A549 (cell line): ENCODE data around the gene BDH1. TPM values are rescaled to one million over a fixed set of nuclear protein-coding genes. Genes with fewer than 3 reads are reported as not detected.

Experiments used
- ATAC-seq, 2 experiments: fragments of 200-7000 bp in 1 of 2; fragments of >200 bp in 1 of 2; cut with Nextera tagmentation in 1 of 2; cut with Tn5 transposase in 1 of 2; 3 replicates each; pipeline versions ENCODE4 v1.8.0 to v1.9.1; 2018 to 2020; ENCODE audit warnings: mild to moderate bottlenecking in 1 of 2, moderate library complexity in 1 of 2
- CTCF ChIA-PET: fragments of 300-600 bp; sonication (Branson Sonifier 250); formaldehyde crosslinking; extraction: SDS; loops from one replicate; lab custom pipeline; 2021; ENCODE audit warnings: antibody characterized with exemption, inconsistent platforms; lab: Yijun Ruan, JAX
- POLR2A ChIA-PET: fragments of 350-600 bp; formaldehyde crosslinking; extraction: SDS; loops from one replicate; lab custom pipeline; 2021; ENCODE audit warnings: antibody characterized with exemption, inconsistent platforms; lab: Yijun Ruan, JAX
- DNase-seq, 2 experiments: peaks; one replicate each; pipeline versions ENCODE4 v3.0.0 to v3.0.0-alpha.2; 2011 to 2016; ENCODE audit warnings: low read depth in 1 of 2, low spot score in 1 of 2
- FAIRE-seq: peaks from 2 replicates; lab custom pipeline; 2011; peaks lifted over from hg19 to GRCh38; lab: Jason Lieb, UNC
- H3K27ac ChIP-seq, 2 experiments: fragments of >200 bp; sonication (Bioruptor Twin); formaldehyde crosslinking; 3 replicates each; pipeline ENCODE4 v1.5.1; 2016 to 2017
- H3K4me1 ChIP-seq: fragments of >200 bp; sonication (Bioruptor Twin); formaldehyde crosslinking; 3 replicates; pipeline ENCODE4 v1.6.1; 2016
- H3K4me2 ChIP-seq: fragments of >200 bp; sonication (Bioruptor Twin); formaldehyde crosslinking; 3 replicates; pipeline ENCODE4 v1.6.1; 2016
- H3K4me3 ChIP-seq: fragments of >200 bp; sonication (Bioruptor Twin); formaldehyde crosslinking; 3 replicates; pipeline ENCODE4 v1.5.1; 2016
- H3K9me3 ChIP-seq: fragments of >200 bp; sonication (Bioruptor Twin); formaldehyde crosslinking; 3 replicates; pipeline ENCODE4 v1.6.1; 2016
- CBX8 ChIP-seq: fragments of 200-600 bp; sonication (generic); IDR thresholded peaks from 2 replicates; pipeline ENCODE4 v1.6.1; 2016
- CHD4 ChIP-seq: fragments of 200-600 bp; sonication (generic); IDR thresholded peaks from 2 replicates; pipeline ENCODE4 v1.6.1; 2016; ENCODE audit warnings: antibody characterized with exemption, mild to moderate bottlenecking, borderline replicate concordance
- EHF ChIP-seq: fragments of 250-450 bp; sonication (Bioruptor Pico); IDR thresholded peaks from 2 replicates; pipeline ENCODE4 v1.5.0; 2020; ENCODE audit warnings: mild to moderate bottlenecking
- EHMT2 ChIP-seq: fragments of 200-600 bp; sonication (generic); IDR thresholded peaks from 2 replicates; pipeline ENCODE4 v1.6.1; 2016; ENCODE audit warnings: antibody characterized with exemption, low read depth, mild to moderate bottlenecking, moderate library complexity
- ESRRA ChIP-seq: fragments of 150-350 bp; IDR thresholded peaks from 2 replicates; pipeline ENCODE4 v1.6.1; 2014; ENCODE audit warnings: mild to moderate bottlenecking, low read length, borderline replicate concordance
- FOSB ChIP-seq: fragments of 250-450 bp; sonication (Bioruptor Pico); IDR thresholded peaks from 2 replicates; pipeline ENCODE4 v1.5.0; 2020; ENCODE audit warnings: mild to moderate bottlenecking, moderate library complexity
- HDAC2 ChIP-seq: fragments of 200-600 bp; sonication (generic); IDR thresholded peaks from 2 replicates; pipeline ENCODE4 v1.6.1; 2016
- HEYL ChIP-seq: fragments of 250-450 bp; sonication (Bioruptor Pico); IDR thresholded peaks from 2 replicates; pipeline ENCODE4 v1.8.0; 2021; ENCODE audit warnings: mild to moderate bottlenecking, moderate library complexity
- HOXA7 ChIP-seq: fragments of 250-450 bp; sonication (Bioruptor Pico); IDR thresholded peaks from 2 replicates; pipeline ENCODE4 v1.5.0; 2020; ENCODE audit warnings: mild to moderate bottlenecking, moderate library complexity
- JUN ChIP-seq, 2 experiments: fragments of >200 bp; sonication (Bioruptor Twin); formaldehyde crosslinking; IDR thresholded peaks; 2 replicates in 1 of 2; 3 replicates in 1 of 2; pipeline ENCODE4 v1.6.1; 2016 to 2017
- JUNB ChIP-seq: fragments of >200 bp; sonication (Bioruptor Twin); formaldehyde crosslinking; IDR thresholded peaks from 2 replicates; pipeline ENCODE4 v1.6.1; 2016
- KDM5A ChIP-seq: fragments of 200-600 bp; sonication (generic); IDR thresholded peaks from 2 replicates; pipeline ENCODE4 v1.6.1; 2016; ENCODE audit warnings: antibody characterized with exemption, mild to moderate bottlenecking
- MAFK ChIP-seq: fragments of 450-650 bp; IDR thresholded peaks from 2 replicates; pipeline ENCODE4 v1.6.1; 2014; ENCODE audit not compliant: partially characterized antibody
- MAZ ChIP-seq: fragments of 150-350 bp; IDR thresholded peaks from 2 replicates; pipeline ENCODE4 v1.6.1; 2014; ENCODE audit warnings: antibody characterized with exemption, low read depth, low read length, borderline replicate concordance
- NPAS2 ChIP-seq: fragments of 250-450 bp; sonication (Bioruptor Pico); IDR thresholded peaks from 2 replicates; pipeline ENCODE4 v1.8.0; 2022; ENCODE audit warnings: mild to moderate bottlenecking, moderate library complexity, borderline replicate concordance
- PHF8 ChIP-seq: fragments of 200-600 bp; sonication (generic); IDR thresholded peaks from 2 replicates; pipeline ENCODE4 v1.6.1; 2016; ENCODE audit warnings: low read depth, mild to moderate bottlenecking, antibody characterized with exemption, moderate library complexity, borderline replicate concordance
- SMC3 ChIP-seq: fragments of >200 bp; sonication (Bioruptor Twin); formaldehyde crosslinking; IDR thresholded peaks from 3 replicates; pipeline ENCODE4 v1.6.1; 2018; ENCODE audit warnings: inconsistent platforms
- TP53 ChIP-seq: fragments of 250-450 bp; sonication (Bioruptor Pico); IDR thresholded peaks from 2 replicates; pipeline ENCODE4 v1.5.0; 2021; ENCODE audit warnings: mild to moderate bottlenecking, moderate library complexity
- ZFP36 ChIP-seq: fragments of 450-650 bp; IDR thresholded peaks from 2 replicates; pipeline ENCODE4 v1.6.1; 2014; ENCODE audit warnings: borderline replicate concordance; ENCODE audit not compliant: partially characterized antibody
- WGBS: methylation state at CpG from one replicate; pipeline ENCODE4 v1.1.6; 2017; ENCODE audit errors: missing lambda C conversion rate; 5-methylcytosine and 5-hydroxymethylcytosine counted together
- polyA plus RNA-seq, 4 experiments: library from polyadenylated mRNA; depleted of rRNA in 3 of 4; stranded (reverse); fragments of >200 nt; fragmentation: RNase III in 1 of 4; extraction: RNeasy Plus Mini Kit Qiagen cat#74134 plus additional on column Dnase treatment in 1 of 4; gene quantifications; 2 replicates in 3 of 4; 3 replicates in 1 of 4; pipeline ENCODE4 v1.2.3, GENCODE V29; 2011 to 2017
- TF ChIP-seq, protein P1 (sequence below): IDR thresholded peaks from 2 replicates; pipeline ENCODE4 v1.6.1; 2012; ENCODE audit warnings: low read depth, borderline replicate concordance
- TF ChIP-seq, protein P2 (sequence below): fragments of >200 bp; sonication (Bioruptor Twin); formaldehyde crosslinking; IDR thresholded peaks from 3 replicates; pipeline ENCODE4 v1.6.1; 2016
- TF ChIP-seq, protein P3 (sequence below): IDR thresholded peaks from 2 replicates; pipeline ENCODE4 v1.6.1; 2012
- TF ChIP-seq, protein P4 (sequence below): fragments of 200-600 bp; sonication (generic); IDR thresholded peaks from 2 replicates; pipeline ENCODE4 v1.6.1; 2016; ENCODE audit warnings: antibody characterized with exemption, mild to moderate bottlenecking, moderate library complexity
- TF ChIP-seq, protein P5 (sequence below): fragments of >200 bp; sonication (Bioruptor Twin); formaldehyde crosslinking; IDR thresholded peaks from 2 replicates; pipeline ENCODE4 v1.6.1; 2016
- TF ChIP-seq, protein P6 (sequence below): fragments of 250-450 bp; sonication (Bioruptor Pico); IDR thresholded peaks from 2 replicates; pipeline ENCODE4 v1.5.0; 2021; ENCODE audit warnings: mild to moderate bottlenecking, moderate library complexity, borderline replicate concordance
- TF ChIP-seq, protein P7 (sequence below): fragments of 250-450 bp; sonication (Bioruptor Pico); IDR thresholded peaks from 2 replicates; pipeline ENCODE4 v1.5.0; 2020; ENCODE audit warnings: low read depth, mild to moderate bottlenecking, moderate library complexity

BDH1 gene
- polyA plus RNA-seq, 2 of the 4 experiments (the other 2 are of a cell fraction): 3.1 to 4.6 TPM

DNA sequence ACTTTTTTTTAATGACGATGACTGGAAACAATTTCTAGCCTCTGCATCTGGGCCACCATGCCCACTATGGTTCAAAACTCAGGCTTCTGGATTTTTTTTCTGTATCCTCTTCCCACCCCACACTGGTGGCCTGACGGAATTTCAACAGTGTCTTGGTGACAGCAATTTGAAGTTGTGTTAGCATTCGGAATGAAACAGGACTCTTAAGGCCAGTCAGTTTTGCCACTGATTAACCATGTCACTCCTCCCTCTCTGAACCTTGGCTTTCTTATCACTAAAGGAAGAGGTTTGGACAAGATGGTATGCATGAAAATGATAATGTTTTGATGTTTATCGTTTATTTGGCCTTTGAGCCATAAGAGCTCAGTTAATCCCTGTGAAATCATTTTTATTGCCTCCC is 41.6 kb upstream of the BDH1 start:
- Histone ChIP-seq H3K4me1 (no peaks in the 10 kb centered on the region), H3K4me3 (no peak overlapping the region)
- POLR2A ChIA-PET: no interaction called here
- CTCF ChIA-PET: interaction anchor here (2.0 to 2.7 kb wide), 2 partner anchors 11 to 25 kb away, joined by 4 to 22 read pairs; no protein-coding TSS in a partner anchor
- ATAC-seq (no peak), DNase-seq (no peak), FAIRE-seq (no peak)
- 72% methylated on average over 4 of the region's 4 CpGs for WGBS
- TF ChIP-seq EHMT2 (no peak), JUN (IDR thresholded peaks at IDR 0.05) (no peak), HDAC2 (no peak), CHD4 (no peak), KDM5A (no peak), HEYL (no peak), JUNB (no peak), SMC3 (no peak), MAFK (no peak), PHF8 (no peak)
- TF ChIP-seq, protein P1, sequence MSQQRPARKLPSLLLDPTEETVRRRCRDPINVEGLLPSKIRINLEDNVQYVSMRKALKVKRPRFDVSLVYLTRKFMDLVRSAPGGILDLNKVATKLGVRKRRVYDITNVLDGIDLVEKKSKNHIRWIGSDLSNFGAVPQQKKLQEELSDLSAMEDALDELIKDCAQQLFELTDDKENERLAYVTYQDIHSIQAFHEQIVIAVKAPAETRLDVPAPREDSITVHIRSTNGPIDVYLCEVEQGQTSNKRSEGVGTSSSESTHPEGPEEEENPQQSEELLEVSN: no peak
- TF ChIP-seq, protein P2, sequence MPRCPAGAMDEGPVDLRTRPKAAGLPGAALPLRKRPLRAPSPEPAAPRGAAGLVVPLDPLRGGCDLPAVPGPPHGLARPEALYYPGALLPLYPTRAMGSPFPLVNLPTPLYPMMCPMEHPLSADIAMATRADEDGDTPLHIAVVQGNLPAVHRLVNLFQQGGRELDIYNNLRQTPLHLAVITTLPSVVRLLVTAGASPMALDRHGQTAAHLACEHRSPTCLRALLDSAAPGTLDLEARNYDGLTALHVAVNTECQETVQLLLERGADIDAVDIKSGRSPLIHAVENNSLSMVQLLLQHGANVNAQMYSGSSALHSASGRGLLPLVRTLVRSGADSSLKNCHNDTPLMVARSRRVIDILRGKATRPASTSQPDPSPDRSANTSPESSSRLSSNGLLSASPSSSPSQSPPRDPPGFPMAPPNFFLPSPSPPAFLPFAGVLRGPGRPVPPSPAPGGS: no peak
- TF ChIP-seq, protein P3, sequence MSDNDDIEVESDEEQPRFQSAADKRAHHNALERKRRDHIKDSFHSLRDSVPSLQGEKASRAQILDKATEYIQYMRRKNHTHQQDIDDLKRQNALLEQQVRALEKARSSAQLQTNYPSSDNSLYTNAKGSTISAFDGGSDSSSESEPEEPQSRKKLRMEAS: no peak
- TF ChIP-seq, protein P4, sequence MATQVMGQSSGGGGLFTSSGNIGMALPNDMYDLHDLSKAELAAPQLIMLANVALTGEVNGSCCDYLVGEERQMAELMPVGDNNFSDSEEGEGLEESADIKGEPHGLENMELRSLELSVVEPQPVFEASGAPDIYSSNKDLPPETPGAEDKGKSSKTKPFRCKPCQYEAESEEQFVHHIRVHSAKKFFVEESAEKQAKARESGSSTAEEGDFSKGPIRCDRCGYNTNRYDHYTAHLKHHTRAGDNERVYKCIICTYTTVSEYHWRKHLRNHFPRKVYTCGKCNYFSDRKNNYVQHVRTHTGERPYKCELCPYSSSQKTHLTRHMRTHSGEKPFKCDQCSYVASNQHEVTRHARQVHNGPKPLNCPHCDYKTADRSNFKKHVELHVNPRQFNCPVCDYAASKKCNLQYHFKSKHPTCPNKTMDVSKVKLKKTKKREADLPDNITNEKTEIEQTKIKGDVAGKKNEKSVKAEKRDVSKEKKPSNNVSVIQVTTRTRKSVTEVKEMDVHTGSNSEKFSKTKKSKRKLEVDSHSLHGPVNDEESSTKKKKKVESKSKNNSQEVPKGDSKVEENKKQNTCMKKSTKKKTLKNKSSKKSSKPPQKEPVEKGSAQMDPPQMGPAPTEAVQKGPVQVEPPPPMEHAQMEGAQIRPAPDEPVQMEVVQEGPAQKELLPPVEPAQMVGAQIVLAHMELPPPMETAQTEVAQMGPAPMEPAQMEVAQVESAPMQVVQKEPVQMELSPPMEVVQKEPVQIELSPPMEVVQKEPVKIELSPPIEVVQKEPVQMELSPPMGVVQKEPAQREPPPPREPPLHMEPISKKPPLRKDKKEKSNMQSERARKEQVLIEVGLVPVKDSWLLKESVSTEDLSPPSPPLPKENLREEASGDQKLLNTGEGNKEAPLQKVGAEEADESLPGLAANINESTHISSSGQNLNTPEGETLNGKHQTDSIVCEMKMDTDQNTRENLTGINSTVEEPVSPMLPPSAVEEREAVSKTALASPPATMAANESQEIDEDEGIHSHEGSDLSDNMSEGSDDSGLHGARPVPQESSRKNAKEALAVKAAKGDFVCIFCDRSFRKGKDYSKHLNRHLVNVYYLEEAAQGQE: no peak
- TF ChIP-seq, all 56 proteins: peak for 0
- Histone ChIP-seq H3K9me3 (no peaks in the 10 kb centered on the region), H3K27ac (no peak overlapping the region), H3K4me2 (no peak overlapping the region)

DNA sequence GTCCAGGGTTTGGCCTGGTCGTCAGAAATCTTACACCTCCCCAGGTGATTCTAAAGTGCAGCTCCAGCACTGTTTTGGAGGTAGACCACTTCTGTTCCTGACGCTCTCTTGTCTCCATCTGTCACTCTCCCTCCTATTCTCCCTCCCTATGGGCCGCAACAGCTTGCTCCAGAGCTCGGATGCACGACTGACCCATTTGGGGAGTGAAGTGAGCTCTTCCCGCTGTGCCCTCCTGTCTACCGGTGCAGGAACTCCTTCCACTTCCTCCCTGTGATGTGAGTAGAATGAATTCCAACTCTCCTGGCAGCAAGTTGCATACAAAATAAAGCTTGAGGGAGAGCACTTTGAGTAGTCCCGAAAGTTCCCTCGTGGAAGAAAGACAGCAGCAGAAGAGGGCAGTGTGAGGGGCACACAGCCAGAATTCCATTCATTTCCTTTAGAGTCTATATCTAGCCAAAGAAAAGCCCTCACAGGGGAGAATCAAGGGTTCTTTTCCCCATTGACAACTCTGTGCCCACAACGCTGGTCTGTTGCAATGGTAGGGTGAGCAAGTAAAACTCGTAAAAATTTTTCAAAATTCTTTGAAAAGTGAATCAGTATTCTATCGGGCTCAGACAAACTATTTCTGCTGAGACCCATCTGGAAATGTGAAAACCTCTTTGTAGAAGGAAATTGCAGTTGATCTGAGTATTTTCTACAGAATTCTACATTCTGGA is 39.9 kb upstream of the BDH1 start:
- Histone ChIP-seq H3K4me3 (no peak overlapping the region), H3K4me2 (no peak overlapping the region), H3K4me1 (peaks cover 4% of the 10 kb centered on the region), H3K9me3 (no peaks in the 10 kb centered on the region), H3K27ac (no peak overlapping the region)
- 80% methylated on average over 12 of the region's 12 CpGs for WGBS
- TF ChIP-seq HOXA7 (CRISPR knock-in tag) (no peak), CBX8 (no peak)
- no peak for ATAC-seq
- no peak for DNase-seq
- FAIRE-seq: no peak
- ChIA-PET POLR2A (no interaction called here), CTCF (no interaction called here)

DNA sequence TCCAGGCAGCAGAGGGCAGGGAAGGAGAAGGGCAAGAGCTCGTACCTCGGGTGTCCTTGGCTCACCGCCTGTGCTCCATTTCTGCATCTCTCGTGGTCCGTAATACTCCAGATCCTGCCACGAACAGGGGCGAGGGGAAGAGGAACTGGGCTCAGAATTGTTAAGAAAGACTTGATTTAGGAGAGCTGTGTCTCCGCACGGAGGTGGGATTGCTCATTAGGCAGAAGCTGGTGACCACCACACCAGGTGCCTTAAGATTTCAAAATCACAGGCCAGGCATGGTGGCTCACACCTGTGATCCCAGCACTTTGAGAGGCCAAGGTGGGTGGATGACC is 37.2 kb upstream of the BDH1 start:
- CTCF ChIA-PET: interaction anchor here (1.1 kb wide), 1 partner anchor 9 kb away, joined by 3 read pairs; no protein-coding TSS in a partner anchor
- ATAC-seq: no peak
- no peak for FAIRE-seq
- no peak for DNase-seq
- no peaks in the 10 kb centered on the region for H3K9me3 ChIP-seq
- peaks cover 11% of the 10 kb centered on the region for H3K4me1 ChIP-seq
- POLR2A ChIA-PET: no interaction called here
- peak overlapping the region in 1 of 2 experiments; percentile 63; a peak in 3 of 6 replicates for H3K27ac ChIP-seq
- no peak overlapping the region for H3K4me2 ChIP-seq
- WGBS: 91% methylated on average over 9 of the region's 9 CpGs
- no peak overlapping the region for H3K4me3 ChIP-seq
- TF ChIP-seq, protein P5, sequence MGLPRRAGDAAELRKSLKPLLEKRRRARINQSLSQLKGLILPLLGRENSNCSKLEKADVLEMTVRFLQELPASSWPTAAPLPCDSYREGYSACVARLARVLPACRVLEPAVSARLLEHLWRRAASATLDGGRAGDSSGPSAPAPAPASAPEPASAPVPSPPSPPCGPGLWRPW: no peak
- TF ChIP-seq TP53 (CRISPR knock-in tag) (no peak), NPAS2 (no peak), CBX8 (no peak), EHF (CRISPR knock-in tag) (no peak), ZFP36 (no peak), KDM5A (no peak), MAZ (no peak), FOSB (CRISPR knock-in tag) (no peak), HEYL (no peak), ESRRA (no peak)
- TF ChIP-seq, protein P6, sequence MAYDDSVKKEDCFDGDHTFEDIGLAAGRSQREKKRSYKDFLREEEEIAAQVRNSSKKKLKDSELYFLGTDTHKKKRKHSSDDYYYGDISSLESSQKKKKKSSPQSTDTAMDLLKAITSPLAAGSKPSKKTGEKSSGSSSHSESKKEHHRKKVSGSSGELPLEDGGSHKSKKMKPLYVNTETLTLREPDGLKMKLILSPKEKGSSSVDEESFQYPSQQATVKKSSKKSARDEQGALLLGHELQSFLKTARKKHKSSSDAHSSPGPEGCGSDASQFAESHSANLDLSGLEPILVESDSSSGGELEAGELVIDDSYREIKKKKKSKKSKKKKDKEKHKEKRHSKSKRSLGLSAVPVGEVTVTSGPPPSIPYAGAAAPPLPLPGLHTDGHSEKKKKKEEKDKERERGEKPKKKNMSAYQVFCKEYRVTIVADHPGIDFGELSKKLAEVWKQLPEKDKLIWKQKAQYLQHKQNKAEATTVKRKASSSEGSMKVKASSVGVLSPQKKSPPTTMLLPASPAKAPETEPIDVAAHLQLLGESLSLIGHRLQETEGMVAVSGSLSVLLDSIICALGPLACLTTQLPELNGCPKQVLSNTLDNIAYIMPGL (CRISPR knock-in tag): no peak
- TF ChIP-seq, protein P7, sequence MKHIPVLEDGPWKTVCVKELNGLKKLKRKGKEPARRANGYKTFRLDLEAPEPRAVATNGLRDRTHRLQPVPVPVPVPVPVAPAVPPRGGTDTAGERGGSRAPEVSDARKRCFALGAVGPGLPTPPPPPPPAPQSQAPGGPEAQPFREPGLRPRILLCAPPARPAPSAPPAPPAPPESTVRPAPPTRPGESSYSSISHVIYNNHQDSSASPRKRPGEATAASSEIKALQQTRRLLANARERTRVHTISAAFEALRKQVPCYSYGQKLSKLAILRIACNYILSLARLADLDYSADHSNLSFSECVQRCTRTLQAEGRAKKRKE (CRISPR knock-in tag): no peak
